Bronchial epithelial cell (primary cell): ENCODE measurements around the gene PTPRO. TPM values are rescaled to one million over a fixed set of nuclear protein-coding genes. Genes with fewer than 3 reads are reported as not detected.
A peak's percentile ranks its signal among the peaks of the same experiment; 100 is the strongest.

Experiments
- DNase-seq: peaks from one replicate; pipeline ENCODE4 v3.0.0-alpha.2; 2010; ENCODE audit warnings: low read depth
- FAIRE-seq: peaks from 2 replicates; lab custom pipeline; 2011; peaks lifted over from hg19 to GRCh38; lab: Jason Lieb, UNC
- H3K27me3 ChIP-seq: 2 replicates; pipeline ENCODE4 v1.5.1; 2011; ENCODE audit warnings: low read length; ENCODE audit not compliant: control insufficient read depth, insufficient read depth
- H3K36me3 ChIP-seq: 2 replicates; pipeline ENCODE4 v1.5.1; 2011; ENCODE audit warnings: low read length; ENCODE audit not compliant: control insufficient read depth, insufficient read depth
- H3K4me3 ChIP-seq: 2 replicates; pipeline ENCODE4 v1.5.1; 2011; ENCODE audit warnings: mild to moderate bottlenecking, low read depth, low read length, control low read depth
- total RNA-seq: library from RNA; depleted of rRNA; stranded (reverse); fragments of >200 nt; gene quantifications from 2 replicates; pipeline ENCODE4 v1.2.1, GENCODE V29; 2014
- TF ChIP-seq, protein P1 (sequence below): IDR thresholded peaks from 2 replicates; pipeline ENCODE4 v1.5.1; 2011; ENCODE audit warnings: mild to moderate bottlenecking, moderate library complexity, low read length, control low read depth, inconsistent platforms; ENCODE audit not compliant: insufficient read depth, severe bottlenecking

The PTPRO gene
- total RNA-seq, 1 donor from 2014 or later: under 0.01 TPM

DNA sequence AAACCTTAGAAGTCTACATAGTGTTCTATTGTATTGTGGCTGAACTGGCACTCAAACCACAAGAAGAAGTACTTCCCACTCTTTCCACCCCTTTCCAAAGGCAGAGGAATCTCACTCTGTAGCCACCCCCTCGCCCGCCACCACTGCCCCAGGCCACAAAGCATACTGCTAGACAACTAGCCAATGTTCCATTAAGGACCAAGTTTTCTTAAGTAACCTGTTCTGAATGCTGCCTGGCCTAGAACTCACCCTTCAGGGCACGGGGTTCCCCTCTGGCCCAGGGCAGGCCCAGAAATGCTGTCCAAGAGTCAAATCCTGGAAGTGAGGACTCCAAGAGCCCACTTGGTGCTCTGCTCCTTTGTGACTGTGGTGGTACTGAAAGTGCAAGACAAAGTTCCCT, 15.7 kb upstream of the PTPRO start:
- Histone ChIP-seq H3K27me3 (no peaks in the 10 kb centered on the region), H3K36me3 (no peaks in the 10 kb centered on the region), H3K4me3 (no peak overlapping the region)
- no peak for DNase-seq
- TF ChIP-seq, protein P1, sequence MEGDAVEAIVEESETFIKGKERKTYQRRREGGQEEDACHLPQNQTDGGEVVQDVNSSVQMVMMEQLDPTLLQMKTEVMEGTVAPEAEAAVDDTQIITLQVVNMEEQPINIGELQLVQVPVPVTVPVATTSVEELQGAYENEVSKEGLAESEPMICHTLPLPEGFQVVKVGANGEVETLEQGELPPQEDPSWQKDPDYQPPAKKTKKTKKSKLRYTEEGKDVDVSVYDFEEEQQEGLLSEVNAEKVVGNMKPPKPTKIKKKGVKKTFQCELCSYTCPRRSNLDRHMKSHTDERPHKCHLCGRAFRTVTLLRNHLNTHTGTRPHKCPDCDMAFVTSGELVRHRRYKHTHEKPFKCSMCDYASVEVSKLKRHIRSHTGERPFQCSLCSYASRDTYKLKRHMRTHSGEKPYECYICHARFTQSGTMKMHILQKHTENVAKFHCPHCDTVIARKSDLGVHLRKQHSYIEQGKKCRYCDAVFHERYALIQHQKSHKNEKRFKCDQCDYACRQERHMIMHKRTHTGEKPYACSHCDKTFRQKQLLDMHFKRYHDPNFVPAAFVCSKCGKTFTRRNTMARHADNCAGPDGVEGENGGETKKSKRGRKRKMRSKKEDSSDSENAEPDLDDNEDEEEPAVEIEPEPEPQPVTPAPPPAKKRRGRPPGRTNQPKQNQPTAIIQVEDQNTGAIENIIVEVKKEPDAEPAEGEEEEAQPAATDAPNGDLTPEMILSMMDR: no peak
- FAIRE-seq: no peak

DNA sequence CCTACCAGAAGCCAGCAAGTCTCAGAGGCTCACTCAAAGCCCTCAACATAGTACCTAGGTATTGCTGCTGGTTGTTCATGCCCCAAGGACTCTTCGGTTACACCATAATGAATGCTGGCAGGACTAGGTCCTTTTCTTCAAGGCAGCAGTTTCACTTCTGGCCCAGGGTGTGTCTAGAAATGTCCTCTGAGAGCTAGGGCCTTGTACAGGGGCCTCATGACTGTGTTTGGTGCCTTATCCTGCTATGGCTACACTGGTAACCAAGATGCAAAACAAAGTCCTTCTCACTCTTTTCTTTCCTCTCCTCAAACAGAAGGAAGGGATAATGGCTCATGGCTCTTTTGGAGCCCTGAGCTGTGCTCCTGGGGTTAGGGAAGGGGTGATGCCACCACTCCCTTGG, 15.2 kb upstream of the PTPRO start:
- no peaks in the 10 kb centered on the region for H3K36me3 ChIP-seq
- H3K4me3 ChIP-seq: no peak overlapping the region
- TF ChIP-seq, protein P1: no peak
- FAIRE-seq: no peak
- no peaks in the 10 kb centered on the region for H3K27me3 ChIP-seq
- no peak for DNase-seq

DNA sequence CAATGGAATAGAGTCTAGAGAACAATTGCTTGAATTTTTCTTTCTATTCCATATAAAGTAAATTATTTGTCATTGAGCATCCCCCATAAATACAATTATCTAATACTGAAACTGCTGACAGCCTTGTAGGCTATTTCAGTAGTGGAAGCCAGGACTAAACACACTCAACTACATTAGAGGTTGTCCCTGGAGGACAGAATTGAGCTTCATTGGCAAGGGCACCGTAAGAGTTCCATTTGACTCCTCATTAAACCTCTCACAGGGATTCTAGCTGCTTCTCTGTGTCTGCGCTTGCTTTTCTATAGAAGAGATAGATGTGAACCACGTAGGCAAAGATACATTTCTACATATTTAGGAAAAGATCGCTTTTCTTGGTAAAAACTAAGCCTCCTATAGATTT, 3.5 kb upstream of the PTPRO start:
- DNase-seq (no peak), FAIRE-seq (no peak)
- Histone ChIP-seq H3K36me3 (no peaks in the 10 kb centered on the region), H3K27me3 (peaks cover 16% of the 10 kb centered on the region), H3K4me3 (no peak overlapping the region)
- TF ChIP-seq, protein P1: no peak

DNA sequence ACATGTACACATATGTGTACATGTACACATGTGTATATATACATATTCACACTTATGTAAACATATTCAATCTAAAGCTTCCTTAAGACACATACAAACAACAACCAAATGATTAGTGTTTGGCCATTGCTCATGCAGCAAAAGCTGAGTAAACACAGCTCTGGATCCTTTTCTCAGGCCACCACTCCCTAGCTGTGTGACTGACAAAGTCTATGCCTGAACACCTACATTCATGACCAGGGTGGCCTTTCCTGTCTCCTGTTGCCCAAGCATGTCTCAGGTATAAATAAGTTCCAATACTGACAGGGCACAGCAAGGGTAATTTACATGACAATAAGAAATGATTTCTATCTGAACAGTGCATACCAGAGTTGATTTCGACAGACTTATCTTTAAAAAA, 1.4 kb upstream of the PTPRO start:
- TF ChIP-seq, protein P1: no peak
- DNase-seq: peak; percentile 59
- no peak overlapping the region for H3K4me3 ChIP-seq
- H3K27me3 ChIP-seq: peaks cover 16% of the 10 kb centered on the region
- FAIRE-seq: no peak
- no peaks in the 10 kb centered on the region for H3K36me3 ChIP-seq

DNA sequence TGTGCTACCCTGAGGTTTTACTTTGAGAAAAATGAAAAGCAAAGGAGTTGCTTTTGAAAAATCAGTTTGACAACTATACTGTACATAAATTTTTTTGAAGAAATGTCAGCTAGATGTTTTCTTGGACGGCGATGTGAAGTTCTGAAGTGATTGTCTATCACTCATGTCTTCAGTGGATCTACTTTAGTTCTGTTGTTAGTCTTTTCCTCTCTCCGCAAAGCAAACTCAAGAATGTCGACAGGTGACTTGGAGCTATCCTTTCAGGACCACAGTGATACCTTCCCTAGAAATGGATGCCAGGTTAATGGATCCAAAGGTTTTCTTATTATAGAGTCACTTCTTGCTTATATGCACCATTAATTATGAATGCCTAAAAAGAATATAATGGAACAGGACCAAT, 1.2 kb downstream of the PTPRO start:
- peaks cover 16% of the 10 kb centered on the region for H3K27me3 ChIP-seq
- FAIRE-seq: no peak
- H3K4me3 ChIP-seq: no peak overlapping the region
- H3K36me3 ChIP-seq: no peaks in the 10 kb centered on the region
- peak; percentile 29 for DNase-seq
- TF ChIP-seq, protein P1: no peak

DNA sequence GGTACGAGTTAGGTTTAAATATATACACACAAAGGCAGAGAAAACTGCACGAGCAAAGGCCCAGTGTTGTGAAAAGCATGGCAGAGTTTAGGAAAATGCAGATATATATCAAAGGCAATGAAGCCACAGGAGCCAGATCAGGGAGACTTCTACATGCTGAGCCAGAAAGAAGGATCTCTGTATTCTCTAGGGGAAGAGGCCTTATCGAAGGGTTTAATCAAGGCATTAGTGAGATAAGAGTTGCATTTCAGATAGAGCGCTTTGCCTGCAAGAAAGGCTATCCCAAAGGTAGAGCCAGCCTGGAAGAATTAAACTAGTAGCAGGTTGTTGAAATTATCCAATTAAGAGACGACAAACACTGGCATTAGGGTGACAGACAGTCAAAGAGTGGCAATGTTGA, 7.6 kb downstream of the PTPRO start:
- no peak for FAIRE-seq
- no peak for DNase-seq
- Histone ChIP-seq H3K27me3 (no peaks in the 10 kb centered on the region), H3K4me3 (no peak overlapping the region), H3K36me3 (no peaks in the 10 kb centered on the region)
- TF ChIP-seq, protein P1: no peak
